H1 (cell line): ENCODE results near the gene ITGA11.

ENCODE experiments used
- BACH1 ChIP-seq: IDR thresholded peaks from 2 replicates; pipeline ENCODE4 v1.6.1; 2012; ENCODE audit warnings: low read length, improper control_type of control experiment
- BRCA1 ChIP-seq: IDR thresholded peaks from 2 replicates; pipeline ENCODE4 v1.6.1; 2012; ENCODE audit warnings: low read depth, low read length, improper control_type of control experiment
- CHD2 ChIP-seq: IDR thresholded peaks from 2 replicates; pipeline ENCODE4 v1.6.1; 2012; ENCODE audit warnings: low read length, improper control_type of control experiment
- EP300 ChIP-seq, 2 experiments: IDR thresholded peaks; 1 replicate in 1 of 2; 2 replicates in 1 of 2; pipeline ENCODE4 v1.6.1; 2011 to 2012; ENCODE audit warnings: low read depth in 2 of 2, low read length in 2 of 2, mild to moderate bottlenecking in 2 of 2, borderline replicate concordance in 1 of 2, inconsistent platforms in 1 of 2, moderate library complexity in 1 of 2
- FOSL1 ChIP-seq: IDR thresholded peaks from 2 replicates; pipeline ENCODE4 v1.6.1; 2011; ENCODE audit warnings: mild to moderate bottlenecking, low read depth, low read length, moderate library complexity; ENCODE audit not compliant: insufficient read depth
- NRF1 ChIP-seq: IDR thresholded peaks from 2 replicates; pipeline ENCODE4 v1.6.1; 2011; ENCODE audit warnings: mild to moderate bottlenecking, low read depth, low read length, improper control_type of control experiment
- POLR2AphosphoS5 ChIP-seq: IDR thresholded peaks from 2 replicates; pipeline ENCODE4 v1.6.1; 2011; ENCODE audit warnings: low read depth, low read length
- RXRA ChIP-seq: IDR thresholded peaks from 2 replicates; pipeline ENCODE4 v1.6.1; 2011; ENCODE audit warnings: low read depth, mild to moderate bottlenecking, low read length, moderate library complexity; ENCODE audit not compliant: insufficient read depth
- SIN3A ChIP-seq, 2 experiments: IDR thresholded peaks in 1 of 2; conservative IDR thresholded peaks in 1 of 2; 2 replicates each; pipeline ENCODE4 v1.6.1; 2011 to 2012; ENCODE audit warnings: low read length in 2 of 2, improper control_type of control experiment in 1 of 2, low read depth in 1 of 2, mild to moderate bottlenecking in 1 of 2
- SP1 ChIP-seq: IDR thresholded peaks from 2 replicates; pipeline ENCODE4 v1.6.1; 2011; ENCODE audit warnings: low read depth, low read length
- SUZ12 ChIP-seq: fragments of 200-600 bp; sonication (generic); IDR thresholded peaks from 2 replicates; pipeline ENCODE4 v1.6.1; 2012; ENCODE audit warnings: mild to moderate bottlenecking, inconsistent platforms, low read length, moderate library complexity, mixed read lengths
- TF ChIP-seq, protein P1 (sequence below), 3 experiments: IDR thresholded peaks; 1 replicate in 2 of 3; 2 replicates in 1 of 3; pipeline versions ENCODE4 v1.5.1 to v1.6.1; 2011; ENCODE audit warnings: low read length in 3 of 3, mild to moderate bottlenecking in 3 of 3, inconsistent platforms in 2 of 3, low read depth in 1 of 3, moderate library complexity in 1 of 3; ENCODE audit not compliant: insufficient read depth in 1 of 3; ENCODE audit errors: control extremely low read depth in 1 of 3
- TF ChIP-seq, protein P2 (sequence below): IDR thresholded peaks from 2 replicates; pipeline ENCODE4 v1.6.1; 2012; ENCODE audit warnings: inconsistent platforms

DNA sequence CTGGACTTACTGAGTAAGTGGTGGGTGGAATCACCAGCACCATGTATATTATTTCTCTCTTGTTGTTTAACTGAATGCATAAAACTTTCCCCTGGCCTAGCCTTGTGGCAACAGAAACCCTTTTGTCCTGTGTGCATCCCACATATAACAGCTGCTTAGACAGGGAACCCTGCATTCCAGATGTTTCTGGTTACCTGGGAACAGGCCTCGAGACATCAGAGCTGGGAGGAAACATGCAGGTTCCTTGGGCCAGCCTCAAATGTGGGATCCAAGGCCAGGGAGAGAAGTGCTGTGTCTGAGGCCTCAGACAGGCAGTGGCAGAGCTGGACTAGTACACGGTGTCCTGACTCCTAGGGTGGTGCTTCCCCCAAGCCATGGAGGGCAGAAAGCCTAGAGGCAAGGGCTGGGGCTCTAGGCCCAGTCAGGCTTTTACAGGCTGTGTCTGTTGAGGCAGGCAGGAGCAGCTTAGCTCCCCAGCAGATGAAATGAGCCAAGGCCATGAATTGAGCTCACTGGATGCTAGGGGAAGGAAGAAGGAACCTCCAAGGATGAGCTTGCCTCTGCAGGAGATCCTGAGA, 57.7 kb downstream of the ITGA11 start:
- TF ChIP-seq, protein P1, sequence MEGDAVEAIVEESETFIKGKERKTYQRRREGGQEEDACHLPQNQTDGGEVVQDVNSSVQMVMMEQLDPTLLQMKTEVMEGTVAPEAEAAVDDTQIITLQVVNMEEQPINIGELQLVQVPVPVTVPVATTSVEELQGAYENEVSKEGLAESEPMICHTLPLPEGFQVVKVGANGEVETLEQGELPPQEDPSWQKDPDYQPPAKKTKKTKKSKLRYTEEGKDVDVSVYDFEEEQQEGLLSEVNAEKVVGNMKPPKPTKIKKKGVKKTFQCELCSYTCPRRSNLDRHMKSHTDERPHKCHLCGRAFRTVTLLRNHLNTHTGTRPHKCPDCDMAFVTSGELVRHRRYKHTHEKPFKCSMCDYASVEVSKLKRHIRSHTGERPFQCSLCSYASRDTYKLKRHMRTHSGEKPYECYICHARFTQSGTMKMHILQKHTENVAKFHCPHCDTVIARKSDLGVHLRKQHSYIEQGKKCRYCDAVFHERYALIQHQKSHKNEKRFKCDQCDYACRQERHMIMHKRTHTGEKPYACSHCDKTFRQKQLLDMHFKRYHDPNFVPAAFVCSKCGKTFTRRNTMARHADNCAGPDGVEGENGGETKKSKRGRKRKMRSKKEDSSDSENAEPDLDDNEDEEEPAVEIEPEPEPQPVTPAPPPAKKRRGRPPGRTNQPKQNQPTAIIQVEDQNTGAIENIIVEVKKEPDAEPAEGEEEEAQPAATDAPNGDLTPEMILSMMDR (IDR thresholded peaks at IDR 0.05; ENCODE audit: control extremely low read depth in 1 of 3, insufficient read depth in 1 of 3, low read depth in 1 of 3, low read length in 3 of 3): no peak
- no peak for TF ChIP-seq SUZ12
- TF ChIP-seq, protein P2, sequence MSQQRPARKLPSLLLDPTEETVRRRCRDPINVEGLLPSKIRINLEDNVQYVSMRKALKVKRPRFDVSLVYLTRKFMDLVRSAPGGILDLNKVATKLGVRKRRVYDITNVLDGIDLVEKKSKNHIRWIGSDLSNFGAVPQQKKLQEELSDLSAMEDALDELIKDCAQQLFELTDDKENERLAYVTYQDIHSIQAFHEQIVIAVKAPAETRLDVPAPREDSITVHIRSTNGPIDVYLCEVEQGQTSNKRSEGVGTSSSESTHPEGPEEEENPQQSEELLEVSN: no peak
- no peak for TF ChIP-seq POLR2AphosphoS5
- no peak for TF ChIP-seq BACH1
- TF ChIP-seq EP300 (IDR thresholded peaks at IDR 0.05; ENCODE audit: borderline replicate concordance in 1 of 2, low read depth in 2 of 2, low read length in 2 of 2): no peak
- TF ChIP-seq SIN3A (conservative IDR thresholded peaks at IDR 0.05 in 1 of 2, IDR thresholded peaks at IDR 0.05 in 1 of 2; ENCODE audit: low read depth in 1 of 2, low read length in 2 of 2): no peak
- TF ChIP-seq CHD2: no peak
- no peak for TF ChIP-seq FOSL1
- no peak for TF ChIP-seq SP1
- TF ChIP-seq BRCA1: no peak
- no peak for TF ChIP-seq RXRA
- no peak for TF ChIP-seq NRF1
